ENCODE measurements around the gene STX16.
"Not testable (repeated sequence)": the region's sequence is repeated elsewhere in the genome, so short reads cannot be mapped to it uniquely, and the experiment has no call there.

The STX16 gene

GRCh38 chr20:58721951-58722778 is 71.1 kb downstream of the STX16 start:
- TF ChIP-seq, protein P1, sequence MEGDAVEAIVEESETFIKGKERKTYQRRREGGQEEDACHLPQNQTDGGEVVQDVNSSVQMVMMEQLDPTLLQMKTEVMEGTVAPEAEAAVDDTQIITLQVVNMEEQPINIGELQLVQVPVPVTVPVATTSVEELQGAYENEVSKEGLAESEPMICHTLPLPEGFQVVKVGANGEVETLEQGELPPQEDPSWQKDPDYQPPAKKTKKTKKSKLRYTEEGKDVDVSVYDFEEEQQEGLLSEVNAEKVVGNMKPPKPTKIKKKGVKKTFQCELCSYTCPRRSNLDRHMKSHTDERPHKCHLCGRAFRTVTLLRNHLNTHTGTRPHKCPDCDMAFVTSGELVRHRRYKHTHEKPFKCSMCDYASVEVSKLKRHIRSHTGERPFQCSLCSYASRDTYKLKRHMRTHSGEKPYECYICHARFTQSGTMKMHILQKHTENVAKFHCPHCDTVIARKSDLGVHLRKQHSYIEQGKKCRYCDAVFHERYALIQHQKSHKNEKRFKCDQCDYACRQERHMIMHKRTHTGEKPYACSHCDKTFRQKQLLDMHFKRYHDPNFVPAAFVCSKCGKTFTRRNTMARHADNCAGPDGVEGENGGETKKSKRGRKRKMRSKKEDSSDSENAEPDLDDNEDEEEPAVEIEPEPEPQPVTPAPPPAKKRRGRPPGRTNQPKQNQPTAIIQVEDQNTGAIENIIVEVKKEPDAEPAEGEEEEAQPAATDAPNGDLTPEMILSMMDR (IDR thresholded peaks at IDR 0.05; ENCODE audit: borderline replicate concordance, insufficient read depth, low read depth, low read length) = no peak
- H3K4me3 ChIP-seq (ENCODE audit: low read depth, low read length) = no peak overlapping the region

DNA sequence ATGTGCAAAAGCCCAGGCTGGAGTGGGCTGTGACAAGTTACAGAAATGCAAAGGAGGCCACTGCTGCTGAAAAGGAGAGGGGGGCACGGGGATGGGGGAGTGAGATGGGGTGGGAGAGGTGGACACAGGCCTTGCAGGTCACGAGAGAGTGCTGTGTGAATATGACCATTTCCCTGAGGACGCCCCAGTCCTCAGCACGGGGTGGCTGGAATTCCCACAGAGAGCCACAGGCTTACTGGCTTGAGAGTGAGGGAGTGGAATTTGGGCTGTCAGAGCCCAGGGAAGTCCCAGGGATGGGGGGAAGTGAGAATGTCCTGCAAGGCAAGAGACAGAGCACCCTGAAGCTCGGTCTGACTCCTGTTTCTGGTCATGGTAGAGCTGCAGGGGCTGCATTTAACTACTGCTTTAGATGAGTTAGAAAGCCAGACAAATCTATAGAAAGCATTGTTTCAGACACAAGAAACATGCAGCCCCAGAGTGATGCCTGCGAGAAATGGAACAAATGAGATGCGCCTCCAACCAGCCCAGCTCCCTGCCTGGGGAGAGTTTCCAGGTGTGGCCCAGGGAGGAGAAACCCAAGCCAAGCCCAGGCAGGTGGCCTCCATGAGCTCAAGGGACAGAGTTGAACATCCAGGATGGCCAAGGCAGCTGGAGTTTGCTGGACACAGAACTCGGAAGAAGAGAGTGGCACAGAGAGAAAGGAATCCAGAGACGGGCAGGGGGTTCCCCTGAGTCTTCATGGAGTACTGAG is 72.0 kb downstream of the STX16 start:
- TF ChIP-seq, protein P1 (IDR thresholded peaks at IDR 0.05; ENCODE audit: borderline replicate concordance, insufficient read depth, low read depth, low read length) = no peak
- H3K4me3 ChIP-seq (ENCODE audit: low read depth, low read length) = no peak overlapping the region

DNA sequence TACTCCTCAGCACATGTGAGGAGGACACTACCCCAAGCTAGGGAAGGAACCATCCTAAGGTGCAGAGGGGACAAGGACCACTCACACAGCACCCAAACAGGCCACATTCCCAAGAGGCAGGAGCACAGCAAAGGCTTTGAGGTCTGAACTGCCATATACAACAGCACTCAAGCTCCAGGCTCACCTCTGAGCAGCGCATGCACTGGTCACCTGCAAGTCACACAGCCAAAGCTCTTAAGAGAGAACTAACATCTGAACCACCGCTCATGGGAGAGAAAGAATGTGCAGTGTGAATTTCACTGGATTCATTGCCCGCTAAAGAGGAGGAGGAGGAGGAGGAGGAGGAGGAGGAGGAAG is 72.5 kb downstream of the STX16 start:
- TF ChIP-seq, protein P1 (IDR thresholded peaks at IDR 0.05; ENCODE audit: borderline replicate concordance, insufficient read depth, low read depth, low read length) = no peak

DNA sequence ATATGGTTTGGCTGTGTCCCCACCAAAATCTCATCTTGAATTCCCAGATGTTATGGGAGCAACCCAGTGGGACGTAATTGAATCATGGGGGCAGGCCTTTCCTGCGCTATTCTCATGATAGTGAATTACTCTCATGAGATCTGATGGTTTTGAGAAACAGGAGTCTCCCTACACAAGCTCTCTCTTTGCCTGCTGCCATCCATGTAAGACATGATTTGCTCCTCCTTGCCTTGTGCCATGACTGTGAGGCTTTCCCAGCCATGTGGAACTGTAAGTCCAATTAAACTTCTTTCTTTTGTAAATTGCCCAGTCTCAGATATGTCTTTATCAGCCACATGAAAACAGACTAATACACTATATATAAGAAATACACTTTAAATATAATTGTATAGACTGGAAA is 75.1 kb downstream of the STX16 start:
- H3K4me3 ChIP-seq (ENCODE audit: low read depth, low read length) = not testable (repeated sequence)

More for the DNA sequence above, 72.5 kb downstream of the STX16 start:
- no peak overlapping the region for H3K4me3 ChIP-seq (ENCODE audit: low read depth, low read length)

Data from GM12875 (cell line).